DMS114 treated with DMSO at 0.1 percent for 48 hours (cell line): ENCODE measurements around the gene ORAI3.
"Not testable (repeated sequence)": the region's sequence is repeated elsewhere in the genome, so short reads cannot be mapped to it uniquely, and the experiment has no call there.

Experiments used
- DNase-seq: peaks from one replicate; lab custom pipeline; 2025; ENCODE audit not compliant: unreplicated experiment; lab: John Stamatoyannopoulos, UW

The ORAI3 gene

GRCh38 chr16:30923554-30924075, 25.3 kb upstream of the ORAI3 start, which contains the start of gene FBXL19:
FBXL19 (plus strand) TSS chr16:30923572; CDS start chr16:30925755, 2,183 bp downstream.
- DNase-seq: no peak

GRCh38 chr16:30924076-30924912, 24.6 kb upstream of the ORAI3 start:
- DNase-seq: no peak

GRCh38 chr16:30924913-30925631, 23.8 kb upstream of the ORAI3 start:
- no peak for DNase-seq

- DNase-seq: no peak
Measured at GRCh38 chr16:30925632-30925987, 23.3 kb upstream of the ORAI3 start.

GRCh38 chr16:30925995-30926811, 22.7 kb upstream of the ORAI3 start:
- no peak for DNase-seq

- no peak for DNase-seq
Measured at GRCh38 chr16:30926937-30927788, 21.7 kb upstream of the ORAI3 start.

GRCh38 chr16:30927789-30928378, 21.0 kb upstream of the ORAI3 start:
- DNase-seq: peak; percentile 71

GRCh38 chr16:30928390-30928789, 20.5 kb upstream of the ORAI3 start:
- no peak for DNase-seq

GRCh38 chr16:30929167-30929566, 19.7 kb upstream of the ORAI3 start:
- no peak for DNase-seq

- DNase-seq: no peak
Measured at GRCh38 chr16:30930160-30930571, 18.7 kb upstream of the ORAI3 start.

- no peak for DNase-seq
Measured at GRCh38 chr16:30931068-30931650, 17.7 kb upstream of the ORAI3 start.

GRCh38 chr16:30934827-30935557, 13.9 kb upstream of the ORAI3 start:
- DNase-seq: peak; percentile 17

- no peak for DNase-seq
Measured at GRCh38 chr16:30937692-30938091, 11.2 kb upstream of the ORAI3 start.

GRCh38 chr16:30939571-30939970, 9.3 kb upstream of the ORAI3 start:
- not testable (repeated sequence) for DNase-seq

- DNase-seq: peak; percentile 15
Measured at GRCh38 chr16:30941600-30942425, 7.1 kb upstream of the ORAI3 start.

GRCh38 chr16:30942426-30942806, 6.5 kb upstream of the ORAI3 start:
- DNase-seq: no peak

GRCh38 chr16:30944352-30944751, 4.5 kb upstream of the ORAI3 start:
- no peak for DNase-seq
